Measurements from ENCODE around the gene PTBP2. TPM values are rescaled to one million over a fixed set of nuclear protein-coding genes. Genes with fewer than 3 reads are reported as not detected.
"Not testable (repeated sequence)": the region's sequence is repeated elsewhere in the genome, so short reads cannot be mapped to it uniquely, and the experiment has no call there.

PTBP2 gene
- total RNA-seq, 4 donors from 2014 or later = 24.7 to 630 (median 44.3) TPM

DNA sequence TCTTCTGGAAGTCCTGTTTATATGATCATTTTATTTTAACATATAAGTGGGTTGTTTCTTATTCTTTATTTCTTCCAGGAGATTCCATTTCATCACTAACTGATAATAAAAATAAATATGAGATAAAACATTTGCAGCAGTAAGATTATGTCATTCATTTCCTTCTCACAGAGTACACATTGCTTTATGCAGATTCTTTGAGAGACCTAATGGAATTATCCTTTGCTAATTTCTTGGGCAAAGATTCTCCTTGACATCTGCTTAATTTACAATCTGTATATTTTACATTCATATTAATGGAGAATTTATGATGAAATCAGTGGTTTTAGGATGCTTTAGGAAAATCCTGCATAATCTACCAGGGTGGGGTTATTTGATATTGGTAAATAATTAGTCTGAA lies 60.6 kb downstream of the PTBP2 start:
- Histone ChIP-seq H3K27ac (no peak overlapping the region), H3K27me3 (no peaks in the 10 kb centered on the region), H3K4me1 (no peaks in the 10 kb centered on the region), H3K36me3 (peaks cover 0 to 44% (median 14%) of the 10 kb centered on the region in 4 donors), H3K4me3 (no peak overlapping the region), H3K9me3 (no peaks in the 10 kb centered on the region)
- TF ChIP-seq, protein P1, sequence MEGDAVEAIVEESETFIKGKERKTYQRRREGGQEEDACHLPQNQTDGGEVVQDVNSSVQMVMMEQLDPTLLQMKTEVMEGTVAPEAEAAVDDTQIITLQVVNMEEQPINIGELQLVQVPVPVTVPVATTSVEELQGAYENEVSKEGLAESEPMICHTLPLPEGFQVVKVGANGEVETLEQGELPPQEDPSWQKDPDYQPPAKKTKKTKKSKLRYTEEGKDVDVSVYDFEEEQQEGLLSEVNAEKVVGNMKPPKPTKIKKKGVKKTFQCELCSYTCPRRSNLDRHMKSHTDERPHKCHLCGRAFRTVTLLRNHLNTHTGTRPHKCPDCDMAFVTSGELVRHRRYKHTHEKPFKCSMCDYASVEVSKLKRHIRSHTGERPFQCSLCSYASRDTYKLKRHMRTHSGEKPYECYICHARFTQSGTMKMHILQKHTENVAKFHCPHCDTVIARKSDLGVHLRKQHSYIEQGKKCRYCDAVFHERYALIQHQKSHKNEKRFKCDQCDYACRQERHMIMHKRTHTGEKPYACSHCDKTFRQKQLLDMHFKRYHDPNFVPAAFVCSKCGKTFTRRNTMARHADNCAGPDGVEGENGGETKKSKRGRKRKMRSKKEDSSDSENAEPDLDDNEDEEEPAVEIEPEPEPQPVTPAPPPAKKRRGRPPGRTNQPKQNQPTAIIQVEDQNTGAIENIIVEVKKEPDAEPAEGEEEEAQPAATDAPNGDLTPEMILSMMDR (IDR thresholded peaks at IDR 0.05) = no peak
- TF ChIP-seq POLR2AphosphoS5 (IDR thresholded peaks at IDR 0.05) (no peak), EP300 (IDR thresholded peaks at IDR 0.05; ENCODE audit: low read depth) (no peak), POLR2A (IDR thresholded peaks at IDR 0.05) (no peak)
- intact Hi-C loops (cut with DNase I; ENCODE audit: low total_unique reads) (no loop called here), in situ Hi-C loops (cut with MboI; ENCODE audit: low pct_ligation_motif_present in 1 of 4, low pct_unique_long_range_greater_than_20kb in 1 of 4, low sequenced_read_pairs in 3 of 4) (no loop called here)
- no peak for DNase-seq

DNA sequence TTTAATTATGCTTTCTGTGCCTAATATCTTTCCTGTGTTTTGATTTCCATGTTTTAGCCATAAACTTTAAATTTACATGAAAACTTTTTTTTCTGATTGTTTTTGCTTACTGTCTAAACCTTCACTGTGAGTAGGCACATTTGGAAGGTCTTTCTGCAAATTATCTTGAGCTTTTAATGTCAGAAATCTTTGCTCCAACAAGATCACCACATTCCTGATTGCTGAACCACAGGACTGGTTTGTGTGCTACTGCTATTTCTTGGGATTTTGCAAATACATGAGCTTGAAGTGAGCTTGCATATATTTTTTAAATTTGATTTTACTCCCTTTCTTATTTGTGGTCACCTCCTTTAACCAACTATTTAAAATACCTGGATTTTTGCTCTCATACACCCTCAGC lies 61.3 kb downstream of the PTBP2 start:
- TF ChIP-seq, protein P1 (IDR thresholded peaks at IDR 0.05) = no peak
- TF ChIP-seq POLR2AphosphoS5 (IDR thresholded peaks at IDR 0.05) (no peak), POLR2A (IDR thresholded peaks at IDR 0.05) (no peak), EP300 (IDR thresholded peaks at IDR 0.05; ENCODE audit: low read depth) (no peak)
- intact Hi-C loops (cut with DNase I; ENCODE audit: low total_unique reads) (no loop called here), in situ Hi-C loops (cut with MboI; ENCODE audit: low pct_ligation_motif_present in 1 of 4, low pct_unique_long_range_greater_than_20kb in 1 of 4, low sequenced_read_pairs in 3 of 4) (no loop called here)
- Histone ChIP-seq H3K27me3 (no peaks in the 10 kb centered on the region), H3K4me1 (no peaks in the 10 kb centered on the region), H3K27ac (no peak overlapping the region), H3K9me3 (no peaks in the 10 kb centered on the region), H3K36me3 (peaks cover 0 to 49% (median 18%) of the 10 kb centered on the region in 4 donors), H3K4me3 (no peak overlapping the region)
- no peak for DNase-seq

DNA sequence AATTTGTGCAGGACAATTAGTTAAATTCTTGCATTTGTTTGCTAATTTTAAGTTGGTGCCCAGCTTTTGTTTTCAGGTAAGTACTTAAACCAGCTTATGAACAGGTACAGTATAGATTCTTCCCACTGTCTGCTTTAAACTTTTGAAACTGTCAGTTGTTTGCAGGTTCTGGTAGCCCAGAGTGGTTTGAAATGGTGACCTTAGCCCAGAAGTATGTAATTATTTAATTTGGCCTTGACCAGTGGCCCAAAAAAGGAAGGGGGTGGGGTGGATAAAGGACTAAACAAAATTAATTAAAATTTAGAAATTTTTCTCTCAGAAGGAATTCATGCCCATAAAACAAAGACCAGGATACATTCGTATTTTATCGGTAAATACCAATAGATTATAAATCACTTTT lies 69.0 kb downstream of the PTBP2 start:
- H3K27ac ChIP-seq = no peak overlapping the region
- 94 to 100% methylated on average over 2 of the region's 2 CpGs for WGBS, 2 donors (ENCODE audit: low coverage in 1 of 2)
- in situ Hi-C loops (cut with MboI; ENCODE audit: low pct_ligation_motif_present in 1 of 4, low pct_unique_long_range_greater_than_20kb in 1 of 4, low sequenced_read_pairs in 3 of 4) = no loop called here
- H3K4me1 ChIP-seq = peaks cover 0 to 4% (median 0%) of the 10 kb centered on the region in 4 donors
- no peak overlapping the region for H3K4me3 ChIP-seq
- TF ChIP-seq POLR2A (IDR thresholded peaks at IDR 0.05) = no peak
- TF ChIP-seq EP300 (IDR thresholded peaks at IDR 0.05; ENCODE audit: low read depth) = no peak
- TF ChIP-seq, protein P1 (IDR thresholded peaks at IDR 0.05) = no peak
- TF ChIP-seq POLR2AphosphoS5 (IDR thresholded peaks at IDR 0.05) = no peak
- no peaks in the 10 kb centered on the region for H3K27me3 ChIP-seq
- H3K36me3 ChIP-seq = peaks cover 0 to 32% (median 13%) of the 10 kb centered on the region in 4 donors
- no peaks in the 10 kb centered on the region for H3K9me3 ChIP-seq
- no peak for DNase-seq
- intact Hi-C loops (cut with DNase I; ENCODE audit: low total_unique reads) = no loop called here

DNA sequence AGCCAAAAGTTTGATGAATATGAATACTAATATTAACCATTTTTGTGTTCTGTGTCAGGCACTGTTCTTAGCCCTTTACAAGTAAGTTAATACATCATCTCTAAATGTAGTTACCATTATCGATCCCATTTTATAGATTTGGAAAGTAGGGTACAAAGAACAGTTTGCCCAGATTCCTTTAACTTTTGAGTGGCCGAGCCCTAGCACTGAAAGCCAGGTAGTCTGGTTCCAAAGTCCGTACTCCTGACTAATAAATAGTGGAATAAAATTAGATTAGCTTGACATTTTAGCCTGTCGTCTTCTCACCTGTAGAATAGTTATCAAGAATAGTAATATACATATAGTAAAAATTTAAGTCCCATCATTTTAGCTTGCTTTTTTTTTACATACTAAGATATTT lies 70.6 kb downstream of the PTBP2 start:
- H3K27me3 ChIP-seq = no peaks in the 10 kb centered on the region
- H3K27ac ChIP-seq = no peak overlapping the region
- H3K4me3 ChIP-seq = no peak overlapping the region
- H3K9me3 ChIP-seq = no peaks in the 10 kb centered on the region
- peaks cover 0 to 4% (median 0%) of the 10 kb centered on the region in 4 donors for H3K4me1 ChIP-seq
- no peak for DNase-seq
- peaks cover 0 to 29% (median 6%) of the 10 kb centered on the region in 4 donors for H3K36me3 ChIP-seq
- in situ Hi-C loops (cut with MboI; ENCODE audit: low pct_ligation_motif_present in 1 of 4, low pct_unique_long_range_greater_than_20kb in 1 of 4, low sequenced_read_pairs in 3 of 4) (no loop called here), intact Hi-C loops (cut with DNase I; ENCODE audit: low total_unique reads) (no loop called here)
- WGBS, 2 donors (ENCODE audit: low coverage in 1 of 2) = 95 to 99% methylated on average over 4 of the region's 4 CpGs
- TF ChIP-seq EP300 (IDR thresholded peaks at IDR 0.05; ENCODE audit: low read depth) (no peak), POLR2AphosphoS5 (IDR thresholded peaks at IDR 0.05) (no peak), POLR2A (IDR thresholded peaks at IDR 0.05) (no peak)
- TF ChIP-seq, protein P1 (IDR thresholded peaks at IDR 0.05) = no peak

DNA sequence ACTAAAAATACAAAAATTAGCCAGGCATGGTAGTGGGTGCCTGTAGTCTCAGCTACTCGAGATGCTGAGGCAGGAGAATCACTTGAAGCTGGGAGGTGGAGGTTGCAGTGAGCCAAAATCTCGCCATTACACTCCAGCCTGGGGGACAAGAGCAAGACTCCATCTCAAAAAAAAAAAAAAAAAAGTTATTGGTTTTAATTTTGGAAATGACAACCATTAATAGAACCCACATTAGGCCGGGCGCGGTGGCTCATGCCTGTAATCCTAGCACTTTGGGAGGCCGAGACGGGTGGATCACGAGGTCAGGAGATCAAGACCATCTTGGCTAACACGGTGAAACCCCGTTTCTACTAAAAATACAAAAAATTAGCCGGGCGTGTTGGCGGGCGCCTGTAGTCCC lies 80.1 kb downstream of the PTBP2 start:
- H3K36me3 ChIP-seq; H3K27ac ChIP-seq; DNase-seq; H3K27me3 ChIP-seq; H3K4me3 ChIP-seq; H3K4me1 ChIP-seq; H3K9me3 ChIP-seq; in situ Hi-C loops (cut with MboI; ENCODE audit: low pct_ligation_motif_present in 1 of 4, low pct_unique_long_range_greater_than_20kb in 1 of 4, low sequenced_read_pairs in 3 of 4); intact Hi-C loops (cut with DNase I; ENCODE audit: low total_unique reads): not testable (repeated sequence)
- WGBS, 2 donors (ENCODE audit: low coverage in 1 of 2) = 95 to 100% methylated on average over 2 to 13 of the region's 14 CpGs

All from transverse colon (tissue), 4 donors.